SK-N-SH (cell line): ENCODE data around the gene NCAM1.

Source experiments
- CHD2 ChIP-seq: fragments of 150-350 bp; IDR thresholded peaks from 2 replicates; pipeline ENCODE4 v1.6.1; 2018; ENCODE audit warnings: low read length; ENCODE audit not compliant: partially characterized antibody
- EZH2phosphoT487 ChIP-seq: fragments of 200-600 bp; sonication (generic); IDR thresholded peaks from 2 replicates; pipeline ENCODE4 v1.6.1; 2017; ENCODE audit warnings: low read depth, mixed run types, mild to moderate bottlenecking, antibody characterized with exemption, moderate library complexity, borderline replicate concordance
- GATA2 ChIP-seq: sonication (generic); formaldehyde crosslinking; IDR thresholded peaks from 2 replicates; pipeline ENCODE4 v1.5.0; 2020; ENCODE audit warnings: mild to moderate bottlenecking, missing genetic modification reagents
- MEF2A ChIP-seq: IDR thresholded peaks from 2 replicates; pipeline ENCODE4 v1.4.0; 2012; ENCODE audit warnings: low read depth, borderline replicate concordance
- POLR2AphosphoS5 ChIP-seq: IDR thresholded peaks from 2 replicates; pipeline ENCODE4 v1.6.1; 2012; ENCODE audit warnings: low read depth, low read length
- RCOR1 ChIP-seq: fragments of 150-350 bp; IDR thresholded peaks from 2 replicates; pipeline ENCODE4 v1.6.1; 2017; ENCODE audit warnings: antibody characterized with exemption, low read length
- SIN3A ChIP-seq: IDR thresholded peaks from 2 replicates; pipeline ENCODE4 v1.6.1; 2012; ENCODE audit warnings: low read depth, mild to moderate bottlenecking, low read length, moderate library complexity, borderline replicate concordance
- SMC3 ChIP-seq: IDR thresholded peaks from 2 replicates; pipeline ENCODE4 v1.6.1; 2012; ENCODE audit warnings: low read depth, low read length, improper control_type of control experiment
- TCF12 ChIP-seq: IDR thresholded peaks from 2 replicates; pipeline ENCODE4 v1.4.0; 2012
- TF ChIP-seq, protein P1 (sequence below): IDR thresholded peaks from 2 replicates; pipeline ENCODE4 v1.6.1; 2012; ENCODE audit warnings: mild to moderate bottlenecking, low read depth, low read length, moderate library complexity
- TF ChIP-seq, protein P2 (sequence below): fragments of 200-600 bp; sonication (generic); IDR thresholded peaks from 2 replicates; pipeline ENCODE4 v1.6.1; 2017; ENCODE audit warnings: antibody characterized with exemption, mild to moderate bottlenecking, moderate library complexity

DNA sequence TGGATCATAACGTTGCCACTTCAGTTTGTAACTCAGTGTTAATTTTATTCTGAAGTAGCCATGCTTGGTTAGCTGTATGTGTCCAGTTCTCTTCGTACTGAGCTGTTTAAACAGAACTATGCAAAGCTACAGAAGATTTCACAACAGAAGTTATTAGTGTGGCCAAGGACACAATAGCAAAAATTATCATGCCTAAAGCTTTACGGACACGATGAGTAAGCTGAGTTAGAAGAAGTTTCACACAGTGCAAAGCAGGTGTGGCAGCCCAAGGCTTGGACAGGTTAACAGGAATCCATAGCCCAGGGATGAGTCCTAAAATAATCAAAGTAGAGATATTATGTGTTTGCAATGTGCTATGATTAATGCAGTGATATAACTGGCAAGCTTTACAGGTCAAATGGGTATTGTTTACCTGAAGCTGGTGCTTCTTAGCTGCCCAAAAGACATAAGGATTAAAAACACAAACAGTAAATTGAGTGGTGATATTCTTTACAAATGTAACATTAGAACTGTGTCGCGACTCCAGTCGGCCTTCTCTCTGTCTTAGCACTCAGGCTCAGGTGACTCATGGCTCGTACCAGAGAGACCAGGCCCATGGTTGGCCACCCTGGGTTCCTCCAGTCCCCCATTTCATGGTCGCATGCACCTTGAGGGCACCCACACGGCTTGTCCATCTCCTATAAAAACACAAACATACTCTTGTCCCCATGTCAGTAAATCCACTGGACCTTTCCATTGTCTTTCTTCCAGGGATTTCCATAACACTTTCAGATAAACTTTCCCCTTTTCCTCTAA lies 35.5 kb upstream of the NCAM1 start:
- TF ChIP-seq GATA2 (CRISPR knock-in tag), result no peak
- TF ChIP-seq, protein P1, sequence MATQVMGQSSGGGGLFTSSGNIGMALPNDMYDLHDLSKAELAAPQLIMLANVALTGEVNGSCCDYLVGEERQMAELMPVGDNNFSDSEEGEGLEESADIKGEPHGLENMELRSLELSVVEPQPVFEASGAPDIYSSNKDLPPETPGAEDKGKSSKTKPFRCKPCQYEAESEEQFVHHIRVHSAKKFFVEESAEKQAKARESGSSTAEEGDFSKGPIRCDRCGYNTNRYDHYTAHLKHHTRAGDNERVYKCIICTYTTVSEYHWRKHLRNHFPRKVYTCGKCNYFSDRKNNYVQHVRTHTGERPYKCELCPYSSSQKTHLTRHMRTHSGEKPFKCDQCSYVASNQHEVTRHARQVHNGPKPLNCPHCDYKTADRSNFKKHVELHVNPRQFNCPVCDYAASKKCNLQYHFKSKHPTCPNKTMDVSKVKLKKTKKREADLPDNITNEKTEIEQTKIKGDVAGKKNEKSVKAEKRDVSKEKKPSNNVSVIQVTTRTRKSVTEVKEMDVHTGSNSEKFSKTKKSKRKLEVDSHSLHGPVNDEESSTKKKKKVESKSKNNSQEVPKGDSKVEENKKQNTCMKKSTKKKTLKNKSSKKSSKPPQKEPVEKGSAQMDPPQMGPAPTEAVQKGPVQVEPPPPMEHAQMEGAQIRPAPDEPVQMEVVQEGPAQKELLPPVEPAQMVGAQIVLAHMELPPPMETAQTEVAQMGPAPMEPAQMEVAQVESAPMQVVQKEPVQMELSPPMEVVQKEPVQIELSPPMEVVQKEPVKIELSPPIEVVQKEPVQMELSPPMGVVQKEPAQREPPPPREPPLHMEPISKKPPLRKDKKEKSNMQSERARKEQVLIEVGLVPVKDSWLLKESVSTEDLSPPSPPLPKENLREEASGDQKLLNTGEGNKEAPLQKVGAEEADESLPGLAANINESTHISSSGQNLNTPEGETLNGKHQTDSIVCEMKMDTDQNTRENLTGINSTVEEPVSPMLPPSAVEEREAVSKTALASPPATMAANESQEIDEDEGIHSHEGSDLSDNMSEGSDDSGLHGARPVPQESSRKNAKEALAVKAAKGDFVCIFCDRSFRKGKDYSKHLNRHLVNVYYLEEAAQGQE, result no peak
- TF ChIP-seq, protein P2, sequence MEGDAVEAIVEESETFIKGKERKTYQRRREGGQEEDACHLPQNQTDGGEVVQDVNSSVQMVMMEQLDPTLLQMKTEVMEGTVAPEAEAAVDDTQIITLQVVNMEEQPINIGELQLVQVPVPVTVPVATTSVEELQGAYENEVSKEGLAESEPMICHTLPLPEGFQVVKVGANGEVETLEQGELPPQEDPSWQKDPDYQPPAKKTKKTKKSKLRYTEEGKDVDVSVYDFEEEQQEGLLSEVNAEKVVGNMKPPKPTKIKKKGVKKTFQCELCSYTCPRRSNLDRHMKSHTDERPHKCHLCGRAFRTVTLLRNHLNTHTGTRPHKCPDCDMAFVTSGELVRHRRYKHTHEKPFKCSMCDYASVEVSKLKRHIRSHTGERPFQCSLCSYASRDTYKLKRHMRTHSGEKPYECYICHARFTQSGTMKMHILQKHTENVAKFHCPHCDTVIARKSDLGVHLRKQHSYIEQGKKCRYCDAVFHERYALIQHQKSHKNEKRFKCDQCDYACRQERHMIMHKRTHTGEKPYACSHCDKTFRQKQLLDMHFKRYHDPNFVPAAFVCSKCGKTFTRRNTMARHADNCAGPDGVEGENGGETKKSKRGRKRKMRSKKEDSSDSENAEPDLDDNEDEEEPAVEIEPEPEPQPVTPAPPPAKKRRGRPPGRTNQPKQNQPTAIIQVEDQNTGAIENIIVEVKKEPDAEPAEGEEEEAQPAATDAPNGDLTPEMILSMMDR, result no peak
- TF ChIP-seq SIN3A, result no peak
- TF ChIP-seq SMC3, result no peak
- no peak for TF ChIP-seq MEF2A
- TF ChIP-seq TCF12, result no peak
- TF ChIP-seq EZH2phosphoT487, result no peak
- no peak for TF ChIP-seq CHD2
- no peak for TF ChIP-seq RCOR1
- no peak for TF ChIP-seq POLR2AphosphoS5
